Heart left ventricle (tissue), 13 donors: ENCODE data around the gene ZNF610.

ENCODE experiments used
- POLR2A ChIP-seq, 2 donors: fragments of 450-650 bp; IDR thresholded peaks; one replicate each; pipeline ENCODE4 v1.6.1; 2017; ENCODE audit warnings: antibody characterized with exemption in 2 of 2, mild to moderate bottlenecking in 2 of 2, moderate library complexity in 2 of 2
- TF ChIP-seq, protein P1 (sequence below), 12 donors: fragments of 200-600 bp; sonication (generic) in 4 of 12; IDR thresholded peaks; one replicate each; pipeline versions ENCODE4 v1.5.0 to v1.8.0; 2018 to 2022; ENCODE audit warnings: antibody characterized with exemption in 12 of 12, mild to moderate bottlenecking in 5 of 12
- donor health status: ischemic (EF 13 %, LVEDD 7.1; RV severe dilation, severe dysfunction).
- donor health status: DM: no; HTN: yes; CAD: no.
- donor health status: DM: no; HTN: no; CAD: no.
- donor health status: ischemic (EF 25% LVEDD 6.9; RV normal size, moderate dysfunction).
- donor health status: ischemic (EF 25% LVEDD 5.7; RV mildly dilated, moderate dysfunction).
- donor health status: ischemic (EF 35%, LVEDD 5.7; RV mildly dilated, moderate dysfunction).
- donor health status: nonischemic (EF 11% LVEDD 7.7; RV severe dilation, severe dysfunction).
- donor health status: DM: yes; HTN: yes; CAD: no.
- donor health status: PGD.
- donor health status: ischemic (EF 29% LVEDD 5.4; RV normal size, mild dysfunction).
- donor health status: nonischemic (EF 23%, LVEDD 6.1; RV moderate dilation, normal function).

DNA sequence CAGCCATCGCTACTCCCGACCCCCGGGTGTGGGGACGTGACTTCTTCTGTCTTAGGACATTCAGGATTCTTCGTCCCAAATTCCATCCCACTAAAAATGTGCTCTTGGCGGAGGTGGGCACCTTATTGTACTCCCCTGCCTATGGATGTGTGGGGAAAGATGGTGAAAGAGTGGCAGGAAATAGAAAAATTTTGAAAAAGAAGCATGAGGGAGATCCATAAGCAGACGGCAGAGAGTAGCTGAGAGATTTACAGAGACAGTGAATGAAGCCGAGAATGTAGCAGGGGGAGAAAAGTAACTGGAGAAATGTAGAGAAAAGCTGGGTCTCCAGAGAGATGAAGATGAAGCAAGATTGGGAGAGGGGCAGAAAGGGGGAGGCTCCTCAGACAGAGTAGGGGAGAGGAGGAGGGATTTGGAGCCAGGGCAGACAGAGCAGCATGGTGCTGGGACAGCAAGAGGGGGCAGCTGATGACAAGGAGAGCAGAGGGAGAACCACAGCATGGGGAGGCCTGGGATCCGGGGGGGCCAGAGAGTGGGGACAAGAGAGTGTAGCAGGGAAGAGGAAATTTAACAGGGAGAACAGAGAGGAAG is 843 bp downstream of the ZNF610 start:
- TF ChIP-seq, protein P1, sequence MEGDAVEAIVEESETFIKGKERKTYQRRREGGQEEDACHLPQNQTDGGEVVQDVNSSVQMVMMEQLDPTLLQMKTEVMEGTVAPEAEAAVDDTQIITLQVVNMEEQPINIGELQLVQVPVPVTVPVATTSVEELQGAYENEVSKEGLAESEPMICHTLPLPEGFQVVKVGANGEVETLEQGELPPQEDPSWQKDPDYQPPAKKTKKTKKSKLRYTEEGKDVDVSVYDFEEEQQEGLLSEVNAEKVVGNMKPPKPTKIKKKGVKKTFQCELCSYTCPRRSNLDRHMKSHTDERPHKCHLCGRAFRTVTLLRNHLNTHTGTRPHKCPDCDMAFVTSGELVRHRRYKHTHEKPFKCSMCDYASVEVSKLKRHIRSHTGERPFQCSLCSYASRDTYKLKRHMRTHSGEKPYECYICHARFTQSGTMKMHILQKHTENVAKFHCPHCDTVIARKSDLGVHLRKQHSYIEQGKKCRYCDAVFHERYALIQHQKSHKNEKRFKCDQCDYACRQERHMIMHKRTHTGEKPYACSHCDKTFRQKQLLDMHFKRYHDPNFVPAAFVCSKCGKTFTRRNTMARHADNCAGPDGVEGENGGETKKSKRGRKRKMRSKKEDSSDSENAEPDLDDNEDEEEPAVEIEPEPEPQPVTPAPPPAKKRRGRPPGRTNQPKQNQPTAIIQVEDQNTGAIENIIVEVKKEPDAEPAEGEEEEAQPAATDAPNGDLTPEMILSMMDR (IDR thresholded peaks at IDR 0.05), result no peak
- no peak for TF ChIP-seq POLR2A (IDR thresholded peaks at IDR 0.05)
